Measurements from ENCODE around the gene PPP1R26.

The PPP1R26 gene

DNA sequence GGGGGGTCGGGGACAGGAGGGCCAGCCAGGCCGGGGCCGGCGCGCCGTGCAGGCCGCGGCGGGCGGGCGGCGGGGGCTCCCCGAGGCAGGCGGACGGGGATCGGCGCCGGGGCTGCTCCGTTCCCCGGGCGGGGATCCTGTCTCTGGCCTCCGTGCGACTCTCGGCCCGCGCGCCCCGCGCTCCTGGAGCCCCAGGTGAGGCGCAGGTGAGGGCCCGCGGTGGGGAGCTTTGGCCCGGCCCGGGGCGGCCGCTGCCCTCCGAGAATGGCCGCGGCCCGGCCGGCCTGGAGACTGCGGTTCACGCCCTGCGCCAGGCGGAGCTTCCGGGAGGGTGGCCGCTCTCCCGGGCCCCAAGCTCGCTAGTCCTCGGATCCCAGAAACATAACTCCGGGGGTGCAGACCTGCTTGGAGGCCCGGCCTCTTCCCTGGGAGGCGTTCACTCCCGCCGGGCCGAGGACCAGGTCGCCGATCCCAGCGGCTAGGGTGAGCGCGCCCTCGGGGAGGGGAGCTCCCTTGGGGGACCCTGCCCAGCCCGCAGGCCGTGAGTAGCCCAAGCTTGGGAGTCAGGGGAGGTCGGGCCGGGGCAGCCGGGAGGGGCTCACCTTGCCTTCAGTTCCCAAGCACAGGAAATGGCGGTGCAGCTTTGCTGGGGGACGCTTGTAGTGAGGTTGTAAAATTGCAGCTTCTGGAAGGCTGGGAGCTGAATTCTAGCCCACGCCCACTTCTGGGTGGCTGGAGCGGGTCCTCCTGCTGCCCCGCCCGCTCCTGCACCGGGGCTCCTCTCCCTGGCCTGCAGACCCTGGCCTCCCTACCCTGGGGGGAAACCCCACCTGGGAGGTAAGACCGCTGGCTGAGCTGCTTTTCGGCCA lies 723 bp downstream of the PPP1R26 start:
- TF ChIP-seq CTCF (IDR thresholded peaks at IDR 0.05; ENCODE audit: control insufficient read depth, insufficient read depth, low read depth, low read length, missing control alignments): no peak
- H3K4me3 ChIP-seq (ENCODE audit: control insufficient read depth, low read depth, low read length): peak overlapping the region; percentile 86
- DNase-seq (ENCODE audit: low read depth): no peak

DNA sequence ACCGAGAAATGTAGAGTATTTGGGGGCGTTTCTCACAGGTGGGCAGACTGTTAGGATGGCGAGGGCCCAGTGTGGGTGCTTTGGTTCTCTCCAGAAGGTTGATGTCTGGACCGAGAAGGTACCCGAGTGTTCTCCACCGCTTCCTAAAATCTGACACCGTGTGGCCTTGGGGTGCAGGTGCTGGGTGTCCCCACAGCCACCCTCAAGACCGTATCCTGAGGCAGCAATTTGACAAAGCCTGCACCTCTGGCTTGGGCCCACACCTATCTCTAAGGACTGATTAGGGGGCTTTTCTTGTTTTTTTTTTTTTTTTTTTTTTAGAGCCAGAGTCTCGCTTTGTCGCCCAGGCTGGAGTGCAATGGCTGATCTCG lies 1.3 kb downstream of the PPP1R26 start:
- DNase-seq (ENCODE audit: low read depth): no peak
- no peak for TF ChIP-seq CTCF (IDR thresholded peaks at IDR 0.05; ENCODE audit: control insufficient read depth, insufficient read depth, low read depth, low read length, missing control alignments)
- peak overlapping the region; percentile 86 for H3K4me3 ChIP-seq (ENCODE audit: control insufficient read depth, low read depth, low read length)

GRCh38 chr9:135482015-135482754 lies 2.6 kb downstream of the PPP1R26 start:
- no peak overlapping the region for H3K4me3 ChIP-seq (ENCODE audit: control insufficient read depth, low read depth, low read length)
- no peak for DNase-seq (ENCODE audit: low read depth)
- no peak for TF ChIP-seq CTCF (IDR thresholded peaks at IDR 0.05; ENCODE audit: control insufficient read depth, insufficient read depth, low read depth, low read length, missing control alignments)

DNA sequence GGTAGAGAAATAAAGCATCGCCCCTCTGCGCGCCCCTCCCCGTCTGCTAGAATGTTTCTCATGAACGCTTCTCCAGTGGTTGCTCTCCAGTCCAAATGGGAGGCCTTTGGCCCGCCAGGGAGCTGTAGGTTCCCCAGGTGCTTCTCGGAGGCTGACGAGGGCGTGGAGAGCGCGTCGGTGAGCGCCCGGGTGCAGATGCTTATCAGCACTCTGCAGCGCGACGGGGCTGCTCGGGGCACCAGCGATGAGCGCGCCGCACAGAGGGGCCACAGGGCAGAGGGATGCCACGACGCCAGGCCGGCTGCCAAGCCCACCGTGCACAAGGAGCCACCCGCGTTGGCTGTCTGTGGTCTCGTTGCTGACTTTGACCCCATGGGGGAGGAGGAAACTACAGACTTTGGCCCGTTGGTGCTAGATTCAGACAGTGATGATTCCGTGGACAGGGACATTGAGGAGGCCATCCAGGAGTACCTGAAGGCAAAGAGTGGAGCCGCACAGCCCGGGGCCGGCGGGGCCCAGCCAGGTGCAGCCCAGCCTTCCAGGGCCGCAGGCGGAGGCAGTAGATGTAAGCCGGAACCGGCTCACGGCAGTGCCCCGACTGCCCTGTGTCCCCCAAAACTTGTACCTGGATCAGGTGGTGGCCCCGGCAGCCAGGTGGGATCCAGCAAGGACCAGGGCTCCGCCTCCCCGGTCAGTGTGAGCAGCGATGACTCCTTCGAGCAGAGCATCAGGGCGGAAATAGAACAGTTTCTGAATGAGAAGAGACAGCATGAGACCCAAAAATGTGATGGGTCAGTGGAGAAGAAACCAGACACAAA lies 5.1 kb downstream of the PPP1R26 start:
- DNase-seq (ENCODE audit: low read depth): no peak
- H3K4me3 ChIP-seq (ENCODE audit: control insufficient read depth, low read depth, low read length): no peak overlapping the region
- TF ChIP-seq CTCF (IDR thresholded peaks at IDR 0.05; ENCODE audit: control insufficient read depth, insufficient read depth, low read depth, low read length, missing control alignments): no peak

DNA sequence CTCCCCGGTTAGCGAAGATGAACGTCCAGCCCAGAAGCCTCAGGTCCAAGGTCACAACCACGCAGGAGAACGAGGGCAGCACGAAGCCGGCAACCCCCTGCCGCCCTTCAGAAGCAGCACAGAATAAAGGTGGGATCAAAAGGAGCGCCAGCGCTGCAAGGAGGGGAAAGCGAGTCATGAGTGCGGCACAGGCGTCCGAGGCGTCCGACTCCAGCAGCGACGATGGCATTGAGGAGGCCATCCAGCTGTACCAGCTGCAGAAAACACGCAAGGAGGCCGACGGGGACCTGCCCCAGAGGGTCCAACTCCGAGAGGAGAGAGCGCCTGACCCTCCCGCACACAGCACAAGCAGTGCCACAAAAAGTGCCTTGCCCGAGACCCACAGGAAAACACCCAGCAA lies 5.8 kb downstream of the PPP1R26 start:
- H3K4me3 ChIP-seq (ENCODE audit: control insufficient read depth, low read depth, low read length): no peak overlapping the region
- no peak for TF ChIP-seq CTCF (IDR thresholded peaks at IDR 0.05; ENCODE audit: control insufficient read depth, insufficient read depth, low read depth, low read length, missing control alignments)
- DNase-seq (ENCODE audit: low read depth): no peak

GRCh38 chr9:135485832-135486231 lies 6.2 kb downstream of the PPP1R26 start:
- no peak for TF ChIP-seq CTCF (IDR thresholded peaks at IDR 0.05; ENCODE audit: control insufficient read depth, insufficient read depth, low read depth, low read length, missing control alignments)
- DNase-seq (ENCODE audit: low read depth): no peak
- no peak overlapping the region for H3K4me3 ChIP-seq (ENCODE audit: control insufficient read depth, low read depth, low read length)

Data from AG09309 (cell line).